Ascending aorta (tissue), 2 donors: ENCODE results near the gene ARHGAP23. TPM values are rescaled to one million over a fixed set of nuclear protein-coding genes. Genes with fewer than 3 reads are reported as not detected.

Experiments
- DNase-seq, 2 donors: peaks; one replicate each; pipeline ENCODE4 v3.0.0-alpha.2; 2019; ENCODE audit warnings: low spot score in 2 of 2
- H3K27ac ChIP-seq, 2 donors: fragments of 200-600 bp; sonication (generic); one replicate each; pipeline ENCODE4 v1.5.1; 2016 to 2017; ENCODE audit warnings: mild to moderate bottlenecking in 1 of 2
- H3K27me3 ChIP-seq: fragments of 200-600 bp; sonication (generic); one replicate; pipeline ENCODE4 v1.5.1; 2017
- H3K36me3 ChIP-seq, 2 donors: fragments of 200-600 bp; sonication (generic); one replicate each; pipeline ENCODE4 v1.5.1; 2016
- H3K4me1 ChIP-seq, 2 donors: fragments of 200-600 bp; sonication (generic); one replicate each; pipeline ENCODE4 v1.5.1; 2016 to 2017; ENCODE audit warnings: mild to moderate bottlenecking in 1 of 2
- H3K4me3 ChIP-seq, 2 donors: fragments of 200-600 bp; sonication (generic); one replicate each; pipeline ENCODE4 v1.5.1; 2016 to 2017; ENCODE audit warnings: mild to moderate bottlenecking in 1 of 2
- H3K9me3 ChIP-seq, 2 donors: fragments of 200-600 bp; sonication (generic); one replicate each; pipeline ENCODE4 v1.5.1; 2016
- intact Hi-C: fragments of 100-400 bp; cut with DNase I; formaldehyde crosslinking; loops from one replicate; pipeline ENCODE4 v1.15.1; 2023
- total RNA-seq: library from RNA; depleted of rRNA; stranded (reverse); fragments of >200 nt; gene quantifications from one replicate; pipeline ENCODE4 v1.1.0, GENCODE V29; 2016
- TF ChIP-seq, protein P1 (sequence below), 3 experiments: fragments of 200-600 bp in 2 of 3; fragments of 450-650 bp in 1 of 3; sonication (generic) in 2 of 3; IDR thresholded peaks; one replicate each; pipeline ENCODE4 v1.5.1; 2016 to 2019; ENCODE audit warnings: antibody characterized with exemption in 3 of 3, mild to moderate bottlenecking in 1 of 3, moderate library complexity in 1 of 3

The ARHGAP23 gene
- total RNA-seq, 1 donor from 2014 or later: 89.0 TPM

GRCh38 chr17:38532451-38532850 is 104.2 kb downstream of the ARHGAP23 start:
- Histone ChIP-seq H3K27ac (no peak overlapping the region), H3K4me1 (no peaks in the 10 kb centered on the region), H3K36me3 (no peaks in the 10 kb centered on the region), H3K4me3 (no peak overlapping the region), H3K9me3 (no peaks in the 10 kb centered on the region), H3K27me3 (no peaks in the 10 kb centered on the region)
- no peak for DNase-seq
- intact Hi-C loops: no loop called here
- TF ChIP-seq, protein P1, sequence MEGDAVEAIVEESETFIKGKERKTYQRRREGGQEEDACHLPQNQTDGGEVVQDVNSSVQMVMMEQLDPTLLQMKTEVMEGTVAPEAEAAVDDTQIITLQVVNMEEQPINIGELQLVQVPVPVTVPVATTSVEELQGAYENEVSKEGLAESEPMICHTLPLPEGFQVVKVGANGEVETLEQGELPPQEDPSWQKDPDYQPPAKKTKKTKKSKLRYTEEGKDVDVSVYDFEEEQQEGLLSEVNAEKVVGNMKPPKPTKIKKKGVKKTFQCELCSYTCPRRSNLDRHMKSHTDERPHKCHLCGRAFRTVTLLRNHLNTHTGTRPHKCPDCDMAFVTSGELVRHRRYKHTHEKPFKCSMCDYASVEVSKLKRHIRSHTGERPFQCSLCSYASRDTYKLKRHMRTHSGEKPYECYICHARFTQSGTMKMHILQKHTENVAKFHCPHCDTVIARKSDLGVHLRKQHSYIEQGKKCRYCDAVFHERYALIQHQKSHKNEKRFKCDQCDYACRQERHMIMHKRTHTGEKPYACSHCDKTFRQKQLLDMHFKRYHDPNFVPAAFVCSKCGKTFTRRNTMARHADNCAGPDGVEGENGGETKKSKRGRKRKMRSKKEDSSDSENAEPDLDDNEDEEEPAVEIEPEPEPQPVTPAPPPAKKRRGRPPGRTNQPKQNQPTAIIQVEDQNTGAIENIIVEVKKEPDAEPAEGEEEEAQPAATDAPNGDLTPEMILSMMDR (IDR thresholded peaks at IDR 0.05): no peak

- intact Hi-C loops: no loop called here
- TF ChIP-seq, protein P1 (IDR thresholded peaks at IDR 0.05): no peak
Measured at GRCh38 chr17:38533241-38533640, 105.0 kb downstream of the ARHGAP23 start.

DNA sequence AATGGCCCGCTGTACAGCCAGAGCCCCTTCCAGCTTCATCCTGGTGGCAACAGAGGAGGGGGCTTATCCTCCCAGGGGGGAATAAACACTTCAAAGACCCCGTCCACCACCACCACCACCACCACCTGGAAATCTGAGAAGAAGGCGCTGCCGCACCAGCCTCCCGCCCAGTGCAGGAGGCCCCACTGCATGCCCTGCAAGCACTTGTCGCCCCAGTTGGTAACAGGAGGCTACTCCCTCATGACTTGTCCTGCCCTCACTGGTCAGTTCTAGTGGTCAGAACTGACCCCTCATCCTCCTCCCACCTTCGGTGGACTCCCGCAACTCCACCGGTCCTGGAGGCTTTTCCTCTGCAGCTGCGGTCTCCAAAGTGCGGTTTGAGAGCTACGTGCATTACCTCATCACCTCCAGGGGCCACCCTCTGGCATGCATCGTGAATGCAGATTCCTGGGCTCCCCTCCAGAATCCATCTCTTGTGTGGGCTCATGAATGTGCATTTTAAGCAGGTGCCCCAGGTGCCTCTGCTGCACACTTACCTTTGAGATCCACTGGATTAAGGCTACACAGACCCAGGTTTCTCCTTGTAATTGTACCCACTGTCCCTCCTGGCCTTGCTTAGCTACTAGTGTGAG is 105.7 kb downstream of the ARHGAP23 start:
- no peaks in the 10 kb centered on the region for H3K27me3 ChIP-seq
- DNase-seq: no peak
- no peaks in the 10 kb centered on the region for H3K36me3 ChIP-seq
- intact Hi-C loops: no loop called here
- no peaks in the 10 kb centered on the region for H3K4me1 ChIP-seq
- H3K9me3 ChIP-seq: no peaks in the 10 kb centered on the region
- H3K4me3 ChIP-seq: no peak overlapping the region
- TF ChIP-seq, protein P1 (IDR thresholded peaks at IDR 0.05): no peak
- H3K27ac ChIP-seq: no peak overlapping the region

More at GRCh38 chr17:38533241-38533640, 105.0 kb downstream of the ARHGAP23 start:
- Histone ChIP-seq H3K9me3 (no peaks in the 10 kb centered on the region), H3K4me3 (no peak overlapping the region), H3K4me1 (no peaks in the 10 kb centered on the region), H3K27ac (no peak overlapping the region), H3K27me3 (no peaks in the 10 kb centered on the region), H3K36me3 (no peaks in the 10 kb centered on the region)
- no peak for DNase-seq

GRCh38 chr17:38534498-38534885 is 106.2 kb downstream of the ARHGAP23 start:
- intact Hi-C loops: no loop called here
- TF ChIP-seq, protein P1 (IDR thresholded peaks at IDR 0.05): no peak

GRCh38 chr17:38535886-38536285 is 107.6 kb downstream of the ARHGAP23 start:
- intact Hi-C loops: no loop called here
- no peak overlapping the region for H3K27ac ChIP-seq
- H3K4me3 ChIP-seq: no peak overlapping the region
- TF ChIP-seq, protein P1 (IDR thresholded peaks at IDR 0.05): no peak
- H3K9me3 ChIP-seq: no peaks in the 10 kb centered on the region
- H3K27me3 ChIP-seq: no peaks in the 10 kb centered on the region
- no peak for DNase-seq
- no peaks in the 10 kb centered on the region for H3K36me3 ChIP-seq
- no peaks in the 10 kb centered on the region for H3K4me1 ChIP-seq

More at GRCh38 chr17:38534498-38534885, 106.2 kb downstream of the ARHGAP23 start:
- no peak overlapping the region for H3K27ac ChIP-seq
- no peak overlapping the region for H3K4me3 ChIP-seq
- no peak for DNase-seq
- H3K4me1 ChIP-seq: no peaks in the 10 kb centered on the region
- H3K36me3 ChIP-seq: no peaks in the 10 kb centered on the region
- no peaks in the 10 kb centered on the region for H3K27me3 ChIP-seq
- no peaks in the 10 kb centered on the region for H3K9me3 ChIP-seq

DNA sequence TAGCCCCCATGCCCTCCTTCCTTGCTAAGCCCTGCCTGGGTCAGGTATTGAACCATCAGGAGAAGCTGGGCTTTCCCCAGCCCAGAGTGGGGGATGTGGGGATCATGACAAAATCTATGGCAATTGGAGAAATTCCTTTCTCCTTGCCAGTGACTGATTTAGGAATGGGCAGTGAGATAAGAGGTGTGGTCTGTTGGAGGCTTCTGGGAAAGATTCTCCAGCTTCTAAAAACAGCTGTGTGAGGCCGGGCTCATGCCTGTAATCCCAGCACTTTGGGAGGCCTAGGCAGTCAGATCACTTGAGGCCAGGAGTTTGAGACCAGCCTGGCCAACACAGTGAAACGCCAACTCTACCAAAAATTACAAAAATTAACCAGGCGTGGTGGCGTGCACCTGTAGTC is 108.4 kb downstream of the ARHGAP23 start:
- Histone ChIP-seq H3K27me3 (no peaks in the 10 kb centered on the region), H3K4me3 (no peak overlapping the region), H3K36me3 (no peaks in the 10 kb centered on the region), H3K4me1 (no peaks in the 10 kb centered on the region), H3K27ac (no peak overlapping the region), H3K9me3 (no peaks in the 10 kb centered on the region)
- no peak for DNase-seq
- TF ChIP-seq, protein P1 (IDR thresholded peaks at IDR 0.05): no peak
- intact Hi-C loops: no loop called here
